ENCODE data around the gene MEIKIN.

Gene MEIKIN

GRCh38 chr5:131810510-131811249 is 134.8 kb downstream of the MEIKIN start:
- Histone ChIP-seq H3K27ac (no peak overlapping the region), H3K27me3 (ENCODE audit: insufficient read depth, low read depth) (no peaks in the 10 kb centered on the region), H3K36me3 (ENCODE audit: insufficient read depth) (no peaks in the 10 kb centered on the region), H3K4me2 (no peak overlapping the region), H3K9ac (no peak overlapping the region), H3K4me1 (ENCODE audit: low read depth, poor library complexity, severe bottlenecking) (peaks cover 26% of the 10 kb centered on the region), H4K20me1 (ENCODE audit: insufficient read depth) (no peaks in the 10 kb centered on the region), H3K79me2 (ENCODE audit: insufficient read depth, low read depth) (no peaks in the 10 kb centered on the region), H3K4me3 (IDR thresholded peaks at IDR 0.05; ENCODE audit: insufficient read depth, low read depth, low read length) (no peak overlapping the region), H2AFZ (ENCODE audit: low read depth) (no peak overlapping the region)
- 0 out of 2 replicates have a peak, but pooled peaks have one; percentile 15 for TF ChIP-seq CTCF (conservative IDR thresholded peaks at IDR 0.05; ENCODE audit: low read depth, low read length)

- Histone ChIP-seq H3K4me2 (peak within 1 kb of the TSS; percentile 100), H4K20me1 (ENCODE audit: insufficient read depth) (peaks cover 4% of the 10 kb centered on the region; the same call in 1 of the 2 replicates), H2AFZ (ENCODE audit: low read depth) (peak within 1 kb of the TSS; percentile 93), H3K36me3 (ENCODE audit: insufficient read depth) (no peaks in the 10 kb centered on the region), H3K4me3 (IDR thresholded peaks at IDR 0.05; ENCODE audit: insufficient read depth, low read depth, low read length) (no peak within 1 kb of the TSS), H3K4me1 (ENCODE audit: low read depth, poor library complexity, severe bottlenecking) (peaks cover 21% of the 10 kb centered on the region), H3K9ac (peak within 1 kb of the TSS; percentile 92), H3K79me2 (ENCODE audit: insufficient read depth, low read depth) (peaks cover 41% of the 10 kb centered on the region), H3K27me3 (ENCODE audit: insufficient read depth, low read depth) (no peaks in the 10 kb centered on the region), H3K27ac (peak within 1 kb of the TSS; percentile 78)
- no peak for TF ChIP-seq CTCF (conservative IDR thresholded peaks at IDR 0.05; ENCODE audit: low read depth, low read length)
Measured at GRCh38 chr5:131796793-131797693, 148.4 kb downstream of the MEIKIN start, which contains the start of gene FNIP1. Gene FNIP1, minus strand, starts transcription at chr5:131797017. Its CDS starts 96 bp downstream, at chr5:131796921.

GRCh38 chr5:131795879-131796792 is 149.3 kb downstream of the MEIKIN start:
- Histone ChIP-seq H3K27me3 (ENCODE audit: insufficient read depth, low read depth) (no peaks in the 10 kb centered on the region), H3K36me3 (ENCODE audit: insufficient read depth) (no peaks in the 10 kb centered on the region), H3K4me2 (peak overlapping the region; percentile 77), H3K27ac (peak overlapping the region; percentile 78), H3K9ac (peak overlapping the region; percentile 92), H2AFZ (ENCODE audit: low read depth) (peak overlapping the region; percentile 85; the same call in 1 of the 2 replicates), H4K20me1 (ENCODE audit: insufficient read depth) (peaks cover 4% of the 10 kb centered on the region; the same call in 1 of the 2 replicates), H3K4me3 (IDR thresholded peaks at IDR 0.05; ENCODE audit: insufficient read depth, low read depth, low read length) (no peak overlapping the region), H3K79me2 (ENCODE audit: insufficient read depth, low read depth) (peaks cover 50% of the 10 kb centered on the region), H3K4me1 (ENCODE audit: low read depth, poor library complexity, severe bottlenecking) (peaks cover 21% of the 10 kb centered on the region)
- TF ChIP-seq CTCF (conservative IDR thresholded peaks at IDR 0.05; ENCODE audit: low read depth, low read length), result no peak

- no peak overlapping the region for H3K27ac ChIP-seq
Measured at GRCh38 chr5:131795228-131795627, 150.2 kb downstream of the MEIKIN start.

More at GRCh38 chr5:131795228-131795627, 150.2 kb downstream of the MEIKIN start:
- Histone ChIP-seq H3K36me3 (ENCODE audit: insufficient read depth) (no peaks in the 10 kb centered on the region), H3K27me3 (ENCODE audit: insufficient read depth, low read depth) (no peaks in the 10 kb centered on the region), H3K4me1 (ENCODE audit: low read depth, poor library complexity, severe bottlenecking) (peaks cover 21% of the 10 kb centered on the region), H3K9ac (peak overlapping the region; percentile 92; the same call in 1 of the 2 replicates), H3K79me2 (ENCODE audit: insufficient read depth, low read depth) (peaks cover 59% of the 10 kb centered on the region), H3K4me3 (IDR thresholded peaks at IDR 0.05; ENCODE audit: insufficient read depth, low read depth, low read length) (no peak overlapping the region), H4K20me1 (ENCODE audit: insufficient read depth) (peaks cover 10% of the 10 kb centered on the region; the same call in 1 of the 2 replicates), H3K4me2 (peak overlapping the region; percentile 77), H2AFZ (ENCODE audit: low read depth) (no peak overlapping the region)
- TF ChIP-seq CTCF (conservative IDR thresholded peaks at IDR 0.05; ENCODE audit: low read depth, low read length), result no peak
